GM12878 (cell line): Measurements from ENCODE around the gene PLAAT3. TPM values are rescaled to one million over a fixed set of nuclear protein-coding genes. Genes with fewer than 3 reads are reported as not detected.

Experiments used
- ATAC-seq: fragments of 200-7000 bp; cut with Tn5 transposase; 3 replicates; pipeline ENCODE4 v1.9.1; 2020; ENCODE audit warnings: mild to moderate bottlenecking, moderate library complexity
- BruUV-seq: library from RNA; stranded (reverse); fragments of 400-500 nt; replicated peaks from 2 replicates; lab custom pipeline; 2021; lab: Mats Ljungman, UMichigan
- CTCF ChIA-PET: fragments of 300-600 bp; sonication (Branson Sonifier 250); formaldehyde crosslinking; extraction: SDS; loops from one replicate; lab custom pipeline; 2021; ENCODE audit warnings: inconsistent platforms; lab: Yijun Ruan, JAX
- POLR2A ChIA-PET: fragments of 350-600 bp; formaldehyde crosslinking; extraction: SDS; loops from one replicate; lab custom pipeline; 2021; ENCODE audit warnings: inconsistent platforms; lab: Charles Lee
- RAD21 ChIA-PET: fragments of 300-600 bp; sonication (Branson Sonifier 250); formaldehyde crosslinking; loops from one replicate; lab custom pipeline; 2023; ENCODE audit warnings: antibody characterized with exemption; ENCODE audit not compliant: unreplicated experiment; lab: Charles Lee
- SMC1A ChIA-PET: fragments of 300-600 bp; sonication (Branson Sonifier 250); formaldehyde crosslinking; loops from one replicate; lab custom pipeline; 2023; ENCODE audit not compliant: unreplicated experiment, uncharacterized antibody; lab: Charles Lee
- DNase-seq: peaks from one replicate; pipeline ENCODE4 v3.0.0-alpha.2; 2011; ENCODE audit warnings: low read depth, low spot score
- FAIRE-seq: peaks from 3 replicates; lab custom pipeline; 2011; peaks lifted over from hg19 to GRCh38; lab: Jason Lieb, UNC
- H2AFZ ChIP-seq: 2 replicates; pipeline ENCODE4 v1.6.0; 2011; ENCODE audit warnings: low read depth, low read length, control low read depth; ENCODE audit not compliant: control insufficient read depth
- H3K27ac ChIP-seq: 2 replicates; pipeline ENCODE4 v1.5.1; 2011; ENCODE audit warnings: control low read depth; ENCODE audit not compliant: control insufficient read depth, insufficient read depth
- H3K27me3 ChIP-seq, 2 experiments: replicated peaks in 1 of 2; 2 replicates each; pipeline versions ENCODE4 v1.6.0 to v1.6.1; 2011; ENCODE audit warnings: low read length in 1 of 2; ENCODE audit not compliant: control insufficient read depth in 2 of 2, insufficient read depth in 2 of 2
- H3K36me3 ChIP-seq, 2 experiments: 2 replicates each; pipeline ENCODE4 v1.5.1; 2011; ENCODE audit warnings: low read length in 1 of 2; ENCODE audit not compliant: control insufficient read depth in 2 of 2, insufficient read depth in 2 of 2
- H3K4me1 ChIP-seq: 2 replicates; pipeline ENCODE4 v1.6.1; 2011; ENCODE audit warnings: mild to moderate bottlenecking, low read length, moderate library complexity, mixed read lengths; ENCODE audit not compliant: control insufficient read depth, insufficient read depth
- H3K4me2 ChIP-seq: 2 replicates; pipeline ENCODE4 v1.6.0; 2011; ENCODE audit warnings: control low read depth; ENCODE audit not compliant: control insufficient read depth, insufficient read depth
- H3K4me3 ChIP-seq: fragments of 200-600 bp; sonication (generic); 2 replicates; pipeline ENCODE4 v1.5.1; 2016
- H3K79me2 ChIP-seq: 2 replicates; pipeline ENCODE4 v1.6.0; 2011; ENCODE audit warnings: low read length; ENCODE audit not compliant: control insufficient read depth, insufficient read depth
- H3K9ac ChIP-seq: 2 replicates; pipeline ENCODE4 v1.8.0; 2011; ENCODE audit warnings: low read length, control low read depth, mixed read lengths; ENCODE audit not compliant: control insufficient read depth, insufficient read depth
- H3K9me3 ChIP-seq: replicated peaks from 3 replicates; pipeline ENCODE4 v1.5.1; 2011; ENCODE audit warnings: mild to moderate bottlenecking, low read length; ENCODE audit not compliant: control insufficient read depth, insufficient read depth
- H4K20me1 ChIP-seq: 2 replicates; pipeline ENCODE4 v1.6.0; 2011; ENCODE audit not compliant: control insufficient read depth, insufficient read depth
- MXI1 ChIP-seq: fragments of 150-350 bp; IDR thresholded peaks from 2 replicates; pipeline ENCODE4 v1.6.1; 2011; ENCODE audit warnings: low read depth, mild to moderate bottlenecking, inconsistent platforms, low read length, improper control_type of control experiment
- PML ChIP-seq: IDR thresholded peaks from 2 replicates; pipeline ENCODE4 v1.6.1; 2012; ENCODE audit warnings: low read length, inconsistent platforms
- POLR2AphosphoS2 ChIP-seq: IDR thresholded peaks from 2 replicates; pipeline ENCODE4 v1.6.1; 2011; ENCODE audit warnings: low read depth, mild to moderate bottlenecking, low read length, improper control_type of control experiment, moderate library complexity
- POU2F2 ChIP-seq: IDR thresholded peaks from 3 replicates; pipeline ENCODE4 v1.6.1; 2011; ENCODE audit warnings: low read depth, mild to moderate bottlenecking, low read length, borderline replicate concordance
- SREBF2 ChIP-seq: IDR thresholded peaks from 2 replicates; pipeline ENCODE4 v1.6.1; 2012; ENCODE audit warnings: mild to moderate bottlenecking, low read length
- ZZZ3 ChIP-seq: IDR thresholded peaks from 2 replicates; pipeline ENCODE4 v1.6.1; 2011; ENCODE audit warnings: low read depth; ENCODE audit not compliant: control insufficient read depth, insufficient read length
- WGBS: methylation state at CpG from one replicate; pipeline ENCODE4 v1.1.6; 2016; ENCODE audit warnings: low lambda C conversion rate; ENCODE audit not compliant: insufficient replicate concordance, insufficient coverage; ENCODE audit errors: missing lambda C conversion rate; 5-methylcytosine and 5-hydroxymethylcytosine counted together
- in situ Hi-C: fragments of 300-500 bp; cut with MboI; formaldehyde crosslinking; loops from 9 replicates; pipeline ENCODE4 v1.14.3; 2018; ENCODE audit warnings: mixed read lengths
- intact Hi-C: fragments of 100-400 bp; cut with micrococcal nuclease; formaldehyde crosslinking; loops from one replicate; pipeline ENCODE4 v1.14.2; 2022; ENCODE audit not compliant: unreplicated experiment
- polyA plus RNA-seq, 11 experiments: library from polyadenylated mRNA; depleted of rRNA in 4 of 11; unstranded in 6 of 11; stranded (reverse) in 5 of 11; fragments of >200 nt; fragmentation: Nextera tagmentation in 4 of 11; fragmentation: Illumina TruSeq in 1 of 11; extraction: Ambion mirVana in 4 of 11; extraction: Trizol in 1 of 11; gene quantifications; 1 replicate in 1 of 11; 2 replicates in 10 of 11; pipeline versions ENCODE4 v1.2.1 to v1.2.3, GENCODE V29; 2011 to 2016; ENCODE audit warnings: inconsistent platforms in 2 of 11, missing spikeins in 2 of 11, low read depth in 1 of 11
- total RNA-seq, 4 experiments: library from RNA; depleted of rRNA in 3 of 4; stranded (reverse); fragments of >200 nt in 3 of 4; fragmentation: Illumina TruSeq in 1 of 4; extraction: Trizol in 1 of 4; gene quantifications; 2 replicates each; pipeline versions ENCODE4 v1.2.1 to v1.2.3, GENCODE V29; 2013 to 2021
- TF ChIP-seq, protein P1 (sequence below): fragments of 450-650 bp; formaldehyde crosslinking; IDR thresholded peaks from 2 replicates; pipeline ENCODE4 v1.5.0; 2022; ENCODE audit warnings: mild to moderate bottlenecking, missing genetic modification characterization
- TF ChIP-seq, protein P2 (sequence below): fragments of 450-650 bp; IDR thresholded peaks from 2 replicates; pipeline ENCODE4 v1.6.1; 2017; ENCODE audit warnings: antibody characterized with exemption, mild to moderate bottlenecking, moderate library complexity

The PLAAT3 gene
- total and polyA plus RNA-seq, 10 of the 15 experiments (the other 5 are each of a cell fraction or from before 2014, with no cell fraction given): 4.8 to 37.0 (median 14.8) TPM

- intact Hi-C loops: no loop called here
- no peak overlapping the region for H3K4me2 ChIP-seq
- no TSS peak for BruUV-seq
- peaks cover 23% of the 10 kb centered on the region for H3K4me1 ChIP-seq
- H3K9ac ChIP-seq: no peak overlapping the region
- TF ChIP-seq, protein P1, sequence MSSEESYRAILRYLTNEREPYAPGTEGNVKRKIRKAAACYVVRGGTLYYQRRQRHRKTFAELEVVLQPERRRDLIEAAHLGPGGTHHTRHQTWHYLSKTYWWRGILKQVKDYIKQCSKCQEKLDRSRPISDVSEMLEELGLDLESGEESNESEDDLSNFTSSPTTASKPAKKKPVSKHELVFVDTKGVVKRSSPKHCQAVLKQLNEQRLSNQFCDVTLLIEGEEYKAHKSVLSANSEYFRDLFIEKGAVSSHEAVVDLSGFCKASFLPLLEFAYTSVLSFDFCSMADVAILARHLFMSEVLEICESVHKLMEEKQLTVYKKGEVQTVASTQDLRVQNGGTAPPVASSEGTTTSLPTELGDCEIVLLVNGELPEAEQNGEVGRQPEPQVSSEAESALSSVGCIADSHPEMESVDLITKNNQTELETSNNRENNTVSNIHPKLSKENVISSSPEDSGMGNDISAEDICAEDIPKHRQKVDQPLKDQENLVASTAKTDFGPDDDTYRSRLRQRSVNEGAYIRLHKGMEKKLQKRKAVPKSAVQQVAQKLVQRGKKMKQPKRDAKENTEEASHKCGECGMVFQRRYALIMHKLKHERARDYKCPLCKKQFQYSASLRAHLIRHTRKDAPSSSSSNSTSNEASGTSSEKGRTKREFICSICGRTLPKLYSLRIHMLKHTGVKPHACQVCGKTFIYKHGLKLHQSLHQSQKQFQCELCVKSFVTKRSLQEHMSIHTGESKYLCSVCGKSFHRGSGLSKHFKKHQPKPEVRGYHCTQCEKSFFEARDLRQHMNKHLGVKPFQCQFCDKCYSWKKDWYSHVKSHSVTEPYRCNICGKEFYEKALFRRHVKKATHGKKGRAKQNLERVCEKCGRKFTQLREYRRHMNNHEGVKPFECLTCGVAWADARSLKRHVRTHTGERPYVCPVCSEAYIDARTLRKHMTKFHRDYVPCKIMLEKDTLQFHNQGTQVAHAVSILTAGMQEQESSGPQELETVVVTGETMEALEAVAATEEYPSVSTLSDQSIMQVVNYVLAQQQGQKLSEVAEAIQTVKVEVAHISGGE (CRISPR knock-in tag): no peak
- TF ChIP-seq, protein P2, sequence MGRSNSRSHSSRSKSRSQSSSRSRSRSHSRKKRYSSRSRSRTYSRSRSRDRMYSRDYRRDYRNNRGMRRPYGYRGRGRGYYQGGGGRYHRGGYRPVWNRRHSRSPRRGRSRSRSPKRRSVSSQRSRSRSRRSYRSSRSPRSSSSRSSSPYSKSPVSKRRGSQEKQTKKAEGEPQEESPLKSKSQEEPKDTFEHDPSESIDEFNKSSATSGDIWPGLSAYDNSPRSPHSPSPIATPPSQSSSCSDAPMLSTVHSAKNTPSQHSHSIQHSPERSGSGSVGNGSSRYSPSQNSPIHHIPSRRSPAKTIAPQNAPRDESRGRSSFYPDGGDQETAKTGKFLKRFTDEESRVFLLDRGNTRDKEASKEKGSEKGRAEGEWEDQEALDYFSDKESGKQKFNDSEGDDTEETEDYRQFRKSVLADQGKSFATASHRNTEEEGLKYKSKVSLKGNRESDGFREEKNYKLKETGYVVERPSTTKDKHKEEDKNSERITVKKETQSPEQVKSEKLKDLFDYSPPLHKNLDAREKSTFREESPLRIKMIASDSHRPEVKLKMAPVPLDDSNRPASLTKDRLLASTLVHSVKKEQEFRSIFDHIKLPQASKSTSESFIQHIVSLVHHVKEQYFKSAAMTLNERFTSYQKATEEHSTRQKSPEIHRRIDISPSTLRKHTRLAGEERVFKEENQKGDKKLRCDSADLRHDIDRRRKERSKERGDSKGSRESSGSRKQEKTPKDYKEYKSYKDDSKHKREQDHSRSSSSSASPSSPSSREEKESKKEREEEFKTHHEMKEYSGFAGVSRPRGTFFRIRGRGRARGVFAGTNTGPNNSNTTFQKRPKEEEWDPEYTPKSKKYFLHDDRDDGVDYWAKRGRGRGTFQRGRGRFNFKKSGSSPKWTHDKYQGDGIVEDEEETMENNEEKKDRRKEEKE: no peak
- TF ChIP-seq POLR2AphosphoS2 (no peak), POU2F2 (no peak), PML (no peak), SREBF2 (no peak), ZZZ3 (no peak), MXI1 (no peak)
- TF ChIP-seq, all 136 proteins: peak for 0
- no peaks in the 10 kb centered on the region for H4K20me1 ChIP-seq
- ChIA-PET RAD21 (no interaction called here), SMC1A (no interaction called here), POLR2A (interaction anchor here (0.6 kb wide), 1 partner anchor 605 kb away, joined by 4 read pairs; no protein-coding TSS in a partner anchor), CTCF (no interaction called here)
- no peaks in the 10 kb centered on the region for H3K79me2 ChIP-seq
- ATAC-seq (no peak), DNase-seq (no peak), FAIRE-seq (no peak)
- no peak overlapping the region for H2AFZ ChIP-seq
- H3K27me3 ChIP-seq: no peaks in the 10 kb centered on the region
- 95% methylated on average over 4 of the region's 4 CpGs for WGBS
- no peaks in the 10 kb centered on the region for H3K36me3 ChIP-seq
- in situ Hi-C loops: no loop called here
- H3K4me3 ChIP-seq: no peak overlapping the region
- H3K27ac ChIP-seq: no peak overlapping the region
- no peaks in the 10 kb centered on the region for H3K9me3 ChIP-seq
These were observed 64.8 kb downstream of the PLAAT3 start for GRCh38 chr11:63549411-63549810.
